Fibroblast of the aortic adventitia (primary cell): ENCODE data around the gene PRLR. TPM values are rescaled to one million over a fixed set of nuclear protein-coding genes. Genes with fewer than 3 reads are reported as not detected.

Experiments used
- DNase-seq: peaks from one replicate; pipeline ENCODE4 v3.0.0-alpha.2; 2010; ENCODE audit warnings: low read depth
- H3K4me3 ChIP-seq: 2 replicates; pipeline ENCODE4 v1.5.1; 2011; ENCODE audit warnings: low read depth, mild to moderate bottlenecking, control low read depth, low read length, moderate library complexity
- CTCF ChIP-seq: IDR thresholded peaks from 2 replicates; pipeline ENCODE4 v1.5.1; 2011; ENCODE audit warnings: mild to moderate bottlenecking, low read length, control low read depth, inconsistent platforms; ENCODE audit not compliant: insufficient read depth
- total RNA-seq: library from RNA; depleted of rRNA; stranded (reverse); fragments of >200 nt; gene quantifications from 2 replicates; pipeline ENCODE4 v1.2.3, GENCODE V29; 2012; ENCODE audit warnings: low replicate concordance

PRLR gene
- total RNA-seq = 0.63 and 1.6 TPM in 2 replicates

DNA sequence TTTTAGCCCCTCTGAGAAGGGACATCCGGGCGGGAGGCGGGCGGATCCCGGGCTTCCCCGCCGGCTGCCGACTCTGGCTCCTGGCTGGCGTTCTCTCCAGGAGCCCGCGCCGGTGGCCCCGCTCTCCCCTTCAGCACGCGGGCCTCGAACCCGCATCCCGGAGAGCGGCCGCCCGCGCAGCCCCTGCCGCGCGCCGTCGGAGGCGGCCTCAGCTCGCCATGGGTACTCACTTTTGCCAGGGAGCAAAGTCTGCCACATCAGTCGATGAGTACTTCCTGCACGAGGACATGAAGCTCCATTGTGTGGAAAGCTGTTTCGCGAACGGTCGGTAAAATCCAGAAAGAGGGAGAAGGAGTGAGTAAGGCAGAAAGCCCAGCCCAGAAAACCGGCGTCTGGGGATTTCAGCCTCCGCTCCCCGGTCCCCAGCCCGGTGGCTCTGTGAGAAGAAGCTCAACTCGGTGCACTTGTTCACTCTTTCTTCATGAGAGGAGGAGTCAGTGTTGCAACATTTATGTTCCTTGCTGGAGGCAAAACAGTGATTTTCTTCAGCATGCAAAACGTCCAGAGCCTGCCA lies at the start of gene PRLR:
Gene PRLR (minus strand): TSS at position 450 of the 574 bp plus-strand sequence. CDS start 140,867 bp downstream, outside the sequence.
- peak within 1 kb of the TSS; percentile 31 for H3K4me3 ChIP-seq
- no peak for TF ChIP-seq CTCF
- peak; percentile 27 for DNase-seq

DNA sequence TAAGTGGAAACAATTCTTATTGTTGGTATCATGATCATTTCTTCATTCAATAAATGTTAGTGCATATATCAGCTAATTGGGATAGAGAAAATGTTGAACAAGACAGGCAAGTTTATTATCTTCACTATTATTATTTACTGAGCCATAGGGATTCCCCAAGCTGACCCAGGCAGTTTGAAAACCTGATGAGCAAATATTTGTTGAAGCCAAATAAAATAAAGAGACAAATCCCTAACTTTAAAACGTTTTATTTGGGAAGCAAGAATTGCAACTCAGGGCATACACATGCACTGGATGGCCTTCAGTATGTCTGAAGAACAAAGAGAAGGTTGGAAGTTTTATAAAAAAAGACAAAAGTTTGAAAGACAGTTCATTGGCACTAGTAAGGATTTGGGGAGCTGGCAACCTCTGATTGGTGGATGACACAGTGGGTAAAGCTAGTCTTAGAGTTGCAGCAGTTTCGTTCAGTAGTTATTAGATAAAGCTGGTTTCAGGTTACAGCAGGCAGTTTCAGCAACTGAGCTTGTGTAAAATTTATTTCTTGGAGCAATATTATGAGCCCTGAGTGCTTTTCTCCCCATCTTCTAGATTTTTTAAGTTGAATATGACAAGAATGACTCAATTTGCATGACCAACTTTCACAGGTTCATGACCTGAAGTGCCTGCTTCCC lies 44.7 kb upstream of the PRLR start:
- no peak for DNase-seq
- no peak overlapping the region for H3K4me3 ChIP-seq
- no peak for TF ChIP-seq CTCF

DNA sequence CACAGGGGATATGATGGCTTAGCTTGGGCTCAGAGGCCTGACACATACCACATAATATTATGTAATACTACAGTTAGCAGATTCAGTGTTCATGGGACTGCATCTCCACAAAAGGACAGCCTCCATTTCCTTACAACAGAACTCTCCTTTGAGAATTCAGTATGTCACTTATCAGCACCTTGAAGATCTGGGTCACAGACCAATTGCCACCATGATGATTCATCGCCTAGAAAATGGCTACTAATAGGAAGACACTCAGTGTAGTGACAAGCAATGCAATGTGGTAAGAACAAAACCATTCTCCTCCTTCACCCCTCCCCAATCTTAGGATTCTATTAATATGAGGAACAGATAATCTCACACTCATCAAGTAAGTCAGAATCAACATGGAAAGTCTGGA lies 38.7 kb upstream of the PRLR start:
- DNase-seq = no peak
- H3K4me3 ChIP-seq = no peak overlapping the region
- TF ChIP-seq CTCF = no peak

DNA sequence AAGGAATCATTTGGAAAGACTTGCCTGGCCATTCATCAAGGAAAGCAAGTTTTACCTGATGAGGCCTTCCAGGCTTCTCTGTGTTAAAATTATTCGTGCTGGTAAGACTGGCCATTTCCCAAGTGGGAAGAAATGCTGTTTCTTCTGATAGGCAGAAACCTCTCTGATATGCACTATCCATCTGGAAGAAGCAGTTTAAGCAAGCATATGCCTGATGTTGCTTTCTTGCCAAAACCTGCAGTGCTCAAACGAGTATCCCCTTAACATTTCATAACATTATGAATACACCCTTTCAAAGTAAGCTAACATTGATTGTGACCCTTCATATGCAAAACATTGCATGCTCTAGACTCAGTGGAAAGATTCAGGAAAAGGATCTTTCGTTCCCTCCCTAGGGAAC lies 36.0 kb upstream of the PRLR start:
- no peak for DNase-seq
- no peak for TF ChIP-seq CTCF
- no peak overlapping the region for H3K4me3 ChIP-seq

DNA sequence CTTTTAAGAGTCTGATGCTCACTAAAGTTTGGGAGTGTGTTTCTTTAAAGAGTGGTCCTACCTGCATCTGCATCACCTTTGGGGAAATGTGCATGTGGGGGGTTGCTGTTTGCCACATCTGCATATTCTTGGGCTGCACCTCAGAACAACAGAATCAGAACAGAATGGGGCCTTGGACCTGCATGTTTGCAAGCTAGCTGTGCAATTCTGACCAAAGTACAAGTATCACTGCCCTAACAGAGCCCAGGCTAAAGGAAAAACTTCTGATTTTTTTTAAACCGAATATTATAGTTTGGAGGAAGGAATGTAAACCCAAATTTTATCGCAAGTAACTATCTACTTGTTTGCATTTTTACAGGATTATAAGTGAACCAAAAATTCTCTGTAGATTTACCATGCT lies 34.2 kb upstream of the PRLR start:
- TF ChIP-seq CTCF = no peak
- no peak overlapping the region for H3K4me3 ChIP-seq
- DNase-seq = no peak

DNA sequence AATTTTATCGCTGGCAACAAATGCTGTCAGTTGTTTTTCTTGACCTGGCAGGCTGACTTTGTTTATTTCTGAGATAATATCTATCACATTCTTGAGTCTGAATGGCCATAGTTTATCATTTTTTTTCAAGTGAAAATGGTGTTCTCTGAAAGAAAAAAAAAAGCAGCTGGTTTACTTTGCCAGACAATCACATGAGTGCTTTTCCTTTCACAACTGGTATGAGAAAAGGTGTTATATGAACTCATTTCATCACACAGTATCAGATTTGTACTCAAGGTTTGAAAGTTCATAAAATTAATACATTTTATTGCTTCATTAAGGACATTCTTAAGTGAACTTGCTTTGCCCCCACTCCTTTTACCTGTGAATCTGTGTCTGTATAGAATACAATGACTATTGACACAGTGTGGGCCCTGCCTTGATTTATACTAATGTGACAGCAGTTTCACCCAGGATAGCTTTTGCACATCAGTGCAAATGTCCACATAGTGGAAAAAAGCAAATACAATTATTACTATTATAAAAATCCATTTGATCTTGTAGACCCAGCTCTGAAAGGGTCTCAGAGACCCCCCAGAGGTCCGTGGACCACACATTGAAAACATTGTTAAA lies 33.1 kb upstream of the PRLR start:
- no peak for DNase-seq
- H3K4me3 ChIP-seq = no peak overlapping the region
- no peak for TF ChIP-seq CTCF
